Ectodermal cell (in vitro differentiated cells): ENCODE results near the gene CCDC134.

Experiments
- H3K27ac ChIP-seq: 2 replicates; pipeline ENCODE4 v1.7.0; 2013; ENCODE audit warnings: mild to moderate bottlenecking, low read depth, low read length; ENCODE audit not compliant: insufficient read depth, poor library complexity, severe bottlenecking
- H3K27me3 ChIP-seq: 2 replicates; pipeline ENCODE4 v1.7.0; 2013; ENCODE audit warnings: mild to moderate bottlenecking, low read length; ENCODE audit not compliant: insufficient read depth, control insufficient read depth, poor library complexity, severe bottlenecking
- H3K36me3 ChIP-seq: one replicate; pipeline ENCODE4 v1.7.0; 2013; ENCODE audit warnings: low read length; ENCODE audit not compliant: control insufficient read depth, insufficient read depth
- H3K4me1 ChIP-seq: one replicate; pipeline ENCODE4 v1.7.0; 2013; ENCODE audit warnings: low read length; ENCODE audit not compliant: control insufficient read depth, insufficient read depth
- H3K4me3 ChIP-seq: 2 replicates; pipeline ENCODE4 v1.7.0; 2013; ENCODE audit warnings: low read depth, low read length, control low read depth; ENCODE audit not compliant: insufficient read depth
- H3K9me3 ChIP-seq: 2 replicates; pipeline ENCODE4 v1.7.0; 2013; ENCODE audit warnings: mild to moderate bottlenecking, low read length, moderate library complexity; ENCODE audit not compliant: control insufficient read depth
- WGBS, 2 experiments: methylation state at CpG; one replicate each; pipeline ENCODE4 v1.1.7; 2013; ENCODE audit warnings: missing lambda C conversion rate in 2 of 2; 5-methylcytosine and 5-hydroxymethylcytosine counted together

The CCDC134 gene

DNA sequence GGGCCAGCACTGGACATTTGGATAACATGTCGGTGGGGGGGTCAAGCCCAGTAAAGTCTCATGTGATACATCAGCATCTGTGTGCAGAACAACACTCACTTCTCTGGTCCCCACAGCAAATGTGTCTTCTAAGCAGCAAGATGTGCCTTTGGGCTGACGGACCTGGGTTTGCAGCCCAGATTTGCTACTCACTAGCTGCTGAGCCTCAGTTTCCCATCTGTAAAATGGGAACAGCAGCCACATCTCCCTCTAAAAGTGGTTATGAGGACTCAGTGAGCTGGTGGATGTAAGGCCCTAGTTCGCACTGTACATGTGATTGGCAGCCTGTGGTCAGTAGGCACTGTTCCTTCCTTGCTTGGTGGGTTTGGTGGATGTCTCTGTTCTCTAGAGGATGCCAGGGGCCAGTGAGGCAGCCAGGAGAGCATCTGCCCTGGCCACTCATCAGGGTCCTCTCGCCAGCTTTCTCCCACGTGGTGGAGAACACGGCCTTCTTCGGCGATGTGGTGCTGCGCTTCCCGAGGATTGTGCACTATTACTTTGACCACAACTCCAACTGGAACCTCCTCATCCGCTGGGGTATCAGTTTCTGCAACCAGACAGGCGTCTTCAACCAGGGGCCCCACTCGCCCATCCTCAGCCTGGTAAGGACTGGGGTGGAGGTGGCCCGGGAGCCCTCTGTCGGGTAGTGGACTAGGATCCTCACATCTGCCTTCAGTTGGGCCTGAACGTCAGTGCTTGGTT lies 12.5 kb downstream of the CCDC134 start:
- H3K4me1 ChIP-seq = no peaks in the 10 kb centered on the region
- H3K27me3 ChIP-seq = no peaks in the 10 kb centered on the region
- no peaks in the 10 kb centered on the region for H3K9me3 ChIP-seq
- no peak overlapping the region for H3K27ac ChIP-seq
- H3K4me3 ChIP-seq = no peak overlapping the region
- 95 to 97% methylated on average over 16 of the region's 16 CpGs for WGBS, 2 experiments
- H3K36me3 ChIP-seq = no peaks in the 10 kb centered on the region

DNA sequence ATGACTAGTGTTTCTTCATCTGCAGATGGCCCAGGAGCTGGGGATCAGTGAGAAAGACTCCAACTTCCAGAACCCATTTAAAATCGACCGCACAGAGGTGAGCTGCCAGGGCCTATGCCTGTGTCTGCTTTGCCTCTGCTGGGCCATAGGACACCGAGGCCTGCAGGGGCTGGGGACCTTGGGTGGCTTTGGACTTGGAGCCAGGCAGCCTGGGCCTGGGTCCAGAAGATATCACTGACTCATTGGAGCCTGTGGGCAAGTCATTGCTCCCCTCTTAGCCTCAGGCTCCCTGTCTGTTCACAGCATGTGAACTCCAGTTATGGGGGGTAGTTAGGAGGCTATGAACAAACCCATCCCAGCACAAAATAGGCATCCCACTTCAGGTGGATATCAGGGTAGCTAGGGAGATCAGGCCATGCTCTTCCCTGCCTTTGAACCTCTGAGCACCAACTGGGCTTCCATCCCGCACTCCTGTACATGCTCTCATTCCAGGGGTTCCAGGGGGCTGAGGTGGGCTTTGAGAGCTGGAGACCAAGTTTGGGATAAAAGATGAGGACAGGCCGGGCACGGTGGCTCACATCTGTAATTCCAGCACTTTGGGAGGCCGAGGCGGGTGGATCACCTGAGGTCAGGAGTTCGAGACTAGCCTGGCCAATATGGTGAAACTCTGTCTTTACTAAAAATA lies 13.4 kb downstream of the CCDC134 start:
- Histone ChIP-seq H3K36me3 (no peaks in the 10 kb centered on the region), H3K4me3 (no peak overlapping the region), H3K9me3 (no peaks in the 10 kb centered on the region), H3K4me1 (no peaks in the 10 kb centered on the region), H3K27ac (no peak overlapping the region), H3K27me3 (no peaks in the 10 kb centered on the region)
- 95% methylated on average over 9 of the region's 9 CpGs for WGBS, 2 experiments

DNA sequence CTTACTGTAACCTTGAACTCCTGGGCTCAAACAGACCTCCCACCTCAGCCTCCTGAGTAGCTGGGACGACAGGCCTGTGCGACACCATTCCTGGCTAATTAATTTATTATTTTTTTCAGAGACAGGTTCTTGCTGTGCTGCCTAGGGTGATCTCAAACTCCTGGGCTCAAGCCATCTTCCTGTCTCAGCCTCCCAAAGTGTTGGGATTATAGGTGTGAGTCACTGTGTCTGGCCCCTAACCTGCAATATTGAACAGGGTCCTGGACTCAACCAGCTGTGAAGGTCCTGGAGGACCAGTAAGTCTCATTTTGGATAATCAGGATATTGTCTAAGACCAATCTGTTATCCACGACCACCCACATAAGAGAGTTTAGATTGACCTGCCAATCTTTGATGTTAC lies 15.2 kb downstream of the CCDC134 start:
- H3K9me3 ChIP-seq = no peaks in the 10 kb centered on the region
- no peak overlapping the region for H3K27ac ChIP-seq
- H3K4me3 ChIP-seq = no peak overlapping the region
- no peaks in the 10 kb centered on the region for H3K27me3 ChIP-seq
- whole genome bisulfite sequencing, 2 experiments = 87 to 95% methylated on average over 3 of the region's 3 CpGs
- no peaks in the 10 kb centered on the region for H3K36me3 ChIP-seq
- H3K4me1 ChIP-seq = no peaks in the 10 kb centered on the region

DNA sequence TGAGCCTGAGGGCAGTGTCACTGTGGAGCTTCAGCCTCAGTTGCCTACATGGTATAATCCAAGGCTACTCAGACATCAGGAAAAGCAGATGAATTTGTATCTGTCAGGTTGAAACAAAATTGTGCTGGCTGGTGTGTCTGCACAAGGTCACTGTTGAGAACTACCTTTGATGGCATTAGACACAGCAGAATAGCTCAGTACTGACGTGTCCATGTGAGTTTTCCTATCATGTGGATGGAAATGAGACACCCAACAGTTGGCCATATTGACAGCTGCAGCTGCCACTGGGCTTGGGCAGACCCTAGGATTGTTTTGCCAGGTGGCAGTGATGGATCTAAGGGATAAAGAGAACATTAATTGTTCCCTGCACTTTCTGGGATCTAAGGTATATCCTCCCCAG lies 15.8 kb downstream of the CCDC134 start:
- H3K36me3 ChIP-seq = no peaks in the 10 kb centered on the region
- H3K9me3 ChIP-seq = no peaks in the 10 kb centered on the region
- 97 to 98% methylated on average over 1 of the region's 1 CpG for WGBS, 2 experiments
- no peaks in the 10 kb centered on the region for H3K4me1 ChIP-seq
- no peak overlapping the region for H3K27ac ChIP-seq
- H3K27me3 ChIP-seq = no peaks in the 10 kb centered on the region
- no peak overlapping the region for H3K4me3 ChIP-seq

DNA sequence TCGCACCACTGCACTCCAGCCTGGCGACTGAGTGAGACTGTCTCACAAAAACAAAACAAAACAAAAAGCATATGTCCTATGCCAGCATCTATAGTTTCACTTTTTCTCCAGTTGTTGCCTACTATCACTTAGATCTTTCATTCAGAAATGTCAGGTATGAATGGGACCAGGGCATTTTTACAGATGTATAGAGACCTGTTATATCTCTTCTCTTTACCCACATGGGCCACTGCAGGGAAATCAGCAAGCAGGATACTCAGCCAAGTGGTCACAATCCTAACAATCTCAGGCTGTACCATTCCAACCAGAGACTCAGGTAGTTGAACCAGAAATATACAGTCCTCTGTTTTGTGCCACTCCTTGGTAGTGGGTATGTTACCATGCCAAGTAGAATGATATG lies 16.4 kb downstream of the CCDC134 start:
- WGBS, 2 experiments = 93 to 97% methylated on average over 2 of the region's 2 CpGs
- Histone ChIP-seq H3K27me3 (no peaks in the 10 kb centered on the region), H3K4me1 (no peaks in the 10 kb centered on the region), H3K36me3 (no peaks in the 10 kb centered on the region), H3K27ac (no peak overlapping the region), H3K4me3 (no peak overlapping the region), H3K9me3 (no peaks in the 10 kb centered on the region)

DNA sequence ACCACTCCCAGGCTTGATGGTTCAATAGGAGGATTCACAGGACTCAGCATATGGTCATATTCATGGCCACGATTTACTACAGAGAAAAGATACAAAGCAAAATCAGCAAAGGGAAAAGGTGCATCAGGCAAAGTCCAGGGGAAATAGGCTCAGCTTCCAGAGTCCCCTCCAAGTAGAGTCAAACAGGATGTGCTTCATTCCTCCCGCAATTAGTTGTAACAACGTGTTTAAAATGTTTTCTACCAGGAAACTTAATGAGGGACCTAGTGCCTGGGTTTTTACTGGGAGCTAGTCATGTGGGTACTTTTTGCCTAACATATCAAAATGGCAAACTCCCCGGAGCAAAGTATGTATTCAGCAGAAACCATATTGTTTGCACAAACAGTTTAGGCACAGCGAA lies 17.5 kb downstream of the CCDC134 start:
- WGBS, 2 experiments = 94 to 95% methylated on average over 5 of the region's 5 CpGs
- H3K4me3 ChIP-seq = no peak overlapping the region
- H3K27ac ChIP-seq = no peak overlapping the region

DNA sequence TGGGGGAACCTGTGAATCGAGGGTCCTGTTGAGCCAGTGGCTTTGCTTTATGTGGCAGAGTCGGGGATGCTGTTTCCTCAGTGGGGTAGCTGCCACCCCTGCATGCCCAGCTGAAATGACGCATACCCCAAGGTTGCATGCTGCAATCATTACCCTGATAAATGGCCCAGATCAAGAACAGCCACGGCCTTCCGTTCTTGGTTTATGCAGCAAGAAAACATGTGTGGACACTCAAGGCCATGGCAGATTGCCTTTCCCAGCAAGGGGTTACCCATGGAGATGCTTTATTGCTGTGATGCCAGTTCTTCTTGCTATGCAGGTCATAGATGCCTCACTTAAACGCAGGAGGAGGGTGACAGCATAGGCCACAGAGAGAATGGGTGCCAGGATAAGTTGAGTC lies 18.1 kb downstream of the CCDC134 start:
- WGBS, 2 experiments = 94 to 96% methylated on average over 6 of the region's 6 CpGs
- H3K27me3 ChIP-seq = no peaks in the 10 kb centered on the region
- no peak overlapping the region for H3K27ac ChIP-seq
- H3K36me3 ChIP-seq = no peaks in the 10 kb centered on the region
- H3K9me3 ChIP-seq = no peaks in the 10 kb centered on the region
- H3K4me3 ChIP-seq = no peak overlapping the region
- H3K4me1 ChIP-seq = no peaks in the 10 kb centered on the region

More for the DNA sequence above, 17.5 kb downstream of the CCDC134 start:
- Histone ChIP-seq H3K9me3 (no peaks in the 10 kb centered on the region), H3K27me3 (no peaks in the 10 kb centered on the region), H3K4me1 (no peaks in the 10 kb centered on the region), H3K36me3 (no peaks in the 10 kb centered on the region)

DNA sequence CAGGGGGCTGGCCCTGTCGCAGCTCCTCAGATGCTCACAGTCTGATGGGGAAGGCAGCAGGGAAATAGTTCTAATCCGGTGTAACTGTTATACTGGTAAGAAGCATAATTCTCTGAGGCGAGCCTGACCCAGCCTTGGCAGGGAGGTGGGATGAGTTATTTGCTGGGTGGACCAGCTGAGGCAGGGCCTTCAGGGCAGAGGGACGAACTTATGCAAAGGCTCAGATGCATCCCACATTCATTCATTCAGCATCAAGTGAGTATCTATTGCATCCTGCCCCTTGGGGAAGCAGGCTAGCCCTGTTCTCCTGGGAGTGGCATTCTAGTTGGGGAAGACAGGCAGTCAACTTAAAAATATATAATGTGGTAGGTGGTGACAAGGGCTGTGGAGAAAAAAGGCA lies 18.8 kb downstream of the CCDC134 start:
- H3K36me3 ChIP-seq = no peaks in the 10 kb centered on the region
- H3K9me3 ChIP-seq = no peaks in the 10 kb centered on the region
- no peak overlapping the region for H3K4me3 ChIP-seq
- WGBS, 2 experiments = 95 to 99% methylated on average over 3 to 4 of the region's 4 CpGs
- H3K27me3 ChIP-seq = no peaks in the 10 kb centered on the region
- H3K4me1 ChIP-seq = no peaks in the 10 kb centered on the region
- no peak overlapping the region for H3K27ac ChIP-seq

DNA sequence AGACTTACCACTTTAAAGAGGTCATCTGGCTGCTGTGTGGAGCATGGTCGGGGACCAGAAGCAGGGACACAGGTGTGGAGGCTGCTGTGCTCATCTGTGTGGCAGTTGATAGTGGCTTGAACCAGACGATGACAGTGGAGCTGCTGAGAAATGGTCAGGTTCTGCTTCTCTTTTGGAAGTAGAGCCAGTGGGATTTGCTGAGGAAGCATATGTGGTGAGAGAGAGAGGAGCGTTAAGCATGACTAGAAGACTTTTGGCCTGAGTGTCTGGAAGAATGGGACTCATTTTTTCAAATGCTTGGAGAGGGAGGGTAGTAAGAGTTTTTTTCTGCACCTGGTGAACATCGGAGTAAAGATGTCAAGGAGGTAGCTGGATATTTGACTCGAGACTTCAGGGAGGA lies 20.0 kb downstream of the CCDC134 start:
- Histone ChIP-seq H3K27ac (no peak overlapping the region), H3K4me3 (no peak overlapping the region), H3K27me3 (no peaks in the 10 kb centered on the region), H3K36me3 (no peaks in the 10 kb centered on the region), H3K9me3 (no peaks in the 10 kb centered on the region), H3K4me1 (no peaks in the 10 kb centered on the region)
- 91 to 94% methylated on average over 5 of the region's 5 CpGs for WGBS, 2 experiments

DNA sequence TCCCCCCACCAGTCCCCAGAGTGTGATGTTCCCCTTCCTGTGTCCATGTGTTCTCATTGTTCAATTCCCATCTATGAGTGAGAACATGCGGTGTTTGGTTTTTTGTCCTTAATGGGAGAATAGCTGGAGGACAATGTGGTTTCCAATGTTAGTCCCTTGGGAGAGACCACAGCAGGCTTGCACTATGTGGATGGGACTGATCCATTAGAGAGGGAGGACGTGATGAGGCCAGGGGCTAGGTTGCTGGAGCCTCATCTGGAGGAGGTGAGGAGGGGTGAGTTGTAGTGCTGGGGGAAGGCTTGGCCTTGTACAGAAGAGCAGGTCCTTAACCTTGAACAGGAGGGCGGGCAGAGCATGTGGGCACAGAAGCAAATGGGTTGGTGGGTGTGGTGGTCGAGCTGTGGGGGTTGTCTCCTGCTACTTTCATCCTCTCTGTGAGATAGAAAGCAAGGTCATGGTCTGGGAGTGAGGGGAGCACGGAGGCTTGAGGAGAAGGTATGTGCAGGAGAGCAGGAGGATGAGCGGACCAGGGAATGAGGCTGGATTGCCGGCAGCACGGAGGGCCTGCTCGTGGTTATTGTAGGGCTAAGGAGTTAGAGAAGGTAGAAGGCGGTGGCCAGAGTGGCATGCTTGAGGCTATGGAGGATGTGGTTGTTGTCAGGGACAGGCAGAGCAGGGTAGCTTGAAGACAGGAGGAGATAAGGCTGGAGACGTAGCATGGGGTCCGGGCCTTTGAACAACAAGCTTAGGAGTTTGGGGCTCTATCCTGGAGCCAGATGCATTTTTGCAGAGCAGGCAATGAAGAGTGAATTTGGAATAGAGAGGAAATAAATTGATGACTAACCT lies 21.2 kb downstream of the CCDC134 start:
- Histone ChIP-seq H3K27ac (no peak overlapping the region), H3K4me1 (peaks cover 9% of the 10 kb centered on the region), H3K27me3 (no peaks in the 10 kb centered on the region), H3K36me3 (no peaks in the 10 kb centered on the region), H3K4me3 (no peak overlapping the region), H3K9me3 (no peaks in the 10 kb centered on the region)
- WGBS, 2 experiments = 91 to 92% methylated on average over 12 of the region's 12 CpGs
